Inferior parietal cortex (tissue), 1 donor: Measurements from ENCODE around the gene TMEM163.

Source experiments
- DNase-seq: peaks from one replicate; pipeline ENCODE4 v3.0.0-alpha.2; 2016; ENCODE audit errors: extremely low spot score

The TMEM163 gene

DNA sequence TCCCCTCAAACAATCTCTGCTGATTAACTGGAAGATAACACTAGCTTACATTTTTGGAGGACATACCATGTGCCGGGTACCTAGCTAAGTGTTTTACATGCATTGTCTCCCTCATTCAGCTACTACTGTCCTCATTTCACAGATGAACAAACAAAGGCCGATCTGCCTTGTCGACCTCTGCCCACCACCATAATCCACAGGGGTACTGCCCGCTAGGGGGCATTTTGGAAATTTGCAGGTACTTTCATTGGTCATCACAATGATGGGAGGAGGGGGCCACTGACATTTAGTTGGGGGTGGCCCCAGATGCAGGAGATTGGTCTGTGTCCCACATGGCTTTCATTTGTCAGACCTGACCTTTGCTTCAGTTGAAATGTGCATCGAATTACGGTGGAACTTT is 3.9 kb upstream of the TMEM163 start:
- DNase-seq = no peak

DNA sequence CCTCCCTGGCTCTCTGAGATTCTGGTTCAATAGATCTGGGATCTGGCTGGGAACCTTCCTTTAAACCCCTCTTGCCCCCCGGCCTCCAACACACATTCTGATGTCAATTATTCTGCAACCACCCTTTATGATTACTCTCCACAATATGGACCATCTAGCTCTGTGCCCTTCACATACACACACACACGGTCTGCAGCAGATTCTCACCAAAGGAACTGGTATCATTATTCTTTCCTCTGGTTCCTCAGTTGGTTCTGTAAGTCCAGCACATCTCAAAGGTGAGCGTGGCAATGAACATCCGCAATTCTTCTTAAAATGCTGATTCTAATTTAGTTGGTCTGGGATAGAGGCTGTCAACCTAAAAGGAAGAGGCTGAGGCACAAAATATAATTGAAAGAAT is 2.8 kb upstream of the TMEM163 start:
- DNase-seq = no peak

DNA sequence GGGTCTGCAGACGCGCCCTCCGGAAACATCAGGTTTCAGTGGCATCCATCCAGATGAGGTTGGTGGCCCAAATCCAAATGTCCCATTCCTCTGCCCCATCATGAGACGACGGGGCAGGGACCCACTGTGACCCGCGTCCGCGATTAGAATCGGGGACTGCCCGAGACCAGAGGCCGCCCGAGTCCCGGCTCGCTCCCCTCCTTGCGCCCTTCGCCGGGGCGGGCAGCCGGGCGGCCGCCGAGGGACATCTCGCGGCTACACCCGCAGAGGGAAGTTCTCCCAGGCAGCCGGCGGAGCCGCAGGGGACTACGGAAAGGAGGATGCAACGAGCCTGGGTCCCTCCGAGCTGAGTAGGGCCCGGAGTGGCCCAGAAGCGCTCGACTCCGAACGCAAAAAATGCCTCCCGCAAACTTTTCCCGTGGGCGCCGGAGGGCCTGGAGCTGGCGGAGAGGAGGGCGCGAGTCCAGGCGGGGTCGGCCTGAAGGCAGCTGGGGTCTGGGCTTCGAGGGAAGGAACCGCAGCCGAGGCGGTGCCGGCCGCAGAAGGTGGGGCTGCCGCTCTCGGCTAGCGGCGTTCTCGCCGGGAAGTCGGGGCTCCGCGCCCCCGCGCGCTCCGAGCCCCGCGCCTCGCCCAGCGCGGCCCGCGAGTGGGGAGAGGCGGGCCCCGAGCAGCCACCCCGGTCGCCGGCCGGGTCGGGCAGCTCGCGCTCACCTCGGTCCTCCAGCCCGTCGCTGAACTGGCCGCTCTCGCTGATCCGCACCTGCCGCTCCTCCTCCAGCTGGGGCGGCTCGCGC is 580 bp downstream of the TMEM163 start:
- no peak for DNase-seq

DNA sequence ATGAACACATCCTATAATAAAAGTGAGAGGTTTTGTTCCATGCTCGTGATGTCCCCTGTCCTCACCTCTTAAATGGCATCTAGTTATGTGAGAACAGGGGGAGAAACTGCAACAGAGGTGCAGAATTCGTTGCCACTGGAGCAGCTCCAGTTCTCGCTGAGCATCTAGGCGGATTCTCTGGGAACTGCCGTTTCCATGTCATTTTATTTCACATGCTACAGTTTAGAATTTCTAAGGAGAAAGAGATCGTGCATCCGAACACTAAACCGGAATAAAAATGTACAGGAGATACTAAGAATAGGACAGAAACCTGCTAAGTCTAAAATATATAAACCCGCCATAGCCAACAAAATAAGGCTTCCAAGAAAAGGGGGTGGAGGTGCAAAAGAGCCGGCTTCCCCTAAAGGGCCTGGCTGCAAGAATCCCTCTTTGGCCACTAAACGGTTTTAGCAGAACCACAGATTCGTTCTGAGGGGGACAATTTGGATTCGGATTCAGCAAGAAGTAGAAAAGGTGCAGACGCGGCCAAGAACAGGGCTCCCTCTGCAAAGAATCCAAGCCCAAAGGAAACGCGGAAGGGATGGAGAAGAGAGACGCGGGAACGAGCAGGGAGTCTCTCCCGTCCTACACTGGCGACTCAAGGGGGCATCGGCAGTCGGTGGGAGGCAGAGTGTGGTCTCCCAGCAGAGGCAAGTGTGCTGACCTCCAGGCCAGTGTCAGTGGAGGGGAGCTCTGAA is 1.3 kb downstream of the TMEM163 start:
- no peak for DNase-seq

DNA sequence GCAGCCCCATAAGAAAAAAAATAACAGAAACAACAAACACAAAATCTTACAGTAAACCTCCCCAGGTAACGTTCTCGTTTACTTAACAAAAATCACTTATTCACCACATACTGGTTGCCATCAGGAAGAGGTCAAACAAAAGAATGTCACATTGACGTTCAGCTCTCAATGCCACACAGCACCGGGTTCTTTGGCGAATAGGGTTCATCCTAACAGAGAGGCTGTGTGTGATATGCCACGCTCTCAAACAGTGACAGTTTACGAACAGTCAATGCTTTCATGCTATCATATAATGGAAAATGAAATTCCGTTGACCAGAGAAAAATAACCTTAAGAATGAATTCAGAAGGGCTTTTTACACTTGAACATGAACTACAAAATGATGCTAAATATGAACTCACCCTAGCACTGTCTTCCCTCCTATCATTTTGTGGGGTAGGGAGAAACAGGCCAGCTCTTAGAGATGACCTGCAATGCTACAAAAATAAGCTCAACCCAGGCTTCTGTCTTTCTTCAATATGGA is 2.0 kb downstream of the TMEM163 start:
- DNase-seq = no peak

DNA sequence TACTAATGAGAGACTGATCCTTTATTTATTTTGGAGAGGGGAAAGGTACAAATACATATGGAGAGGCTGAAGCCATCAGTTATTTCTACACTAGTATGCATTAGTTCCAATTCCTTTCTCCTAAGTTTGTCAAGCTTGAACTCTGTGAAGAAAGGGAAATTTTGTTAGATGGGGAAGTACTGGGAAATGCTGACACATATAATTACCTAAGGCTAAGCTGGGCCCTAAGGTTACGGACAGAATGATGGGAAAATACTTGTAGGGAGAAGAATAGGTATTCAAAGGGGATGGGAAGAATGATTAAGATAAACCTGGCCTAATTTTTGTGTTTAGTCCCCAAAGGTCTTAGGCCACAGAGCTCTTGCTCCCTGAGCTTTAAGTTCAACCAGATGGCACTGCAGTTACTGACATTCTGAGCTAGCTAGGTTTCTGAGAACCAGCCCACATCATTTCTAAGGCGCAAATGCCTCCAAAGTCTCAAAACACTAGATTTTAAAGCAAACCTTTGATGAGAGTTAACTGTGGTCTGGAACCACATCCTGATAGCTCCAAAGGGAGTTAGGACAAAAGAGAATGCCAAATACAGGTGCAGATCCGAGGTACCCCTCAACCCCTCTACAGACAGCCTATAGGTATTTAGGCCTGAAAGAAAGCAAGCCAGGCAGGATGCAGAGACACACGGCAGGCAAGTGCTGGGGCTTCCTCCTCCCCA is 2.7 kb downstream of the TMEM163 start:
- no peak for DNase-seq

DNA sequence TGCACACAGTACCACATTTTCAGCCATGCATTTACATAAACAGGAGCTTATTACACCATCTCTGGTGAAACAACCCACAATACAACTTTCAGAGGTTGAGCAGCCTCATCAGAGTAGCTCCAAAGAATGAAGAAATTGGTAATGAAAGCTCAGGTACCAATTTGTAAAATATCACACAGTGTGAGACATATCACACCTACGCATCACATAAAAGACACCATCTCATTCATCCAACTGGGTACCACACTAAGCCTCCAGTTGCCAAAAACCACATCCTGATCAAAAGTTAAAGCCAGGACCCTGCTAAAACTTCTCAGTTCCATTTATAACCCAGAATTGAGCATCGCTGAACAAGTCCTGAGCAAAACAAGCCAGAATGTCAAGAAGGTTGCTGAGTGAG is 4.6 kb downstream of the TMEM163 start:
- no peak for DNase-seq

DNA sequence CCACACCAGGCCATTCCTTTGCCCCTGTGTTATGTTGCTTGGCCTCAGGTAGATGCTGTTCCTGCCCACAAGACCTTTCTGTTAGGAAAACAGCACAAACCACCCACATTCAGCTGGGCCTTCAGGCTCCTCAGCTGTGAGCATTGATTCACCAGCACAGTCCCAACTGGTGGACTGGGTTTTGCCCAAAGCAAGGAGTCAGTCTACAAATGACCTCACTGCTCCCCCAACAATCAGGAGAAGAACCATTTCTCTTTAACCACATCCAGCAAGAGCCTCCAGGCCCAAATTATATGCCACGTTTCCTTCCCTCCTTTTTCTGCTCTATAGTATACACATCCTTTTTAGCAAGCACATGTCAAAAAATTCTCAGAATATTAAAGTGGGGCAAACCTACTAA is 5.2 kb downstream of the TMEM163 start:
- DNase-seq = no peak

DNA sequence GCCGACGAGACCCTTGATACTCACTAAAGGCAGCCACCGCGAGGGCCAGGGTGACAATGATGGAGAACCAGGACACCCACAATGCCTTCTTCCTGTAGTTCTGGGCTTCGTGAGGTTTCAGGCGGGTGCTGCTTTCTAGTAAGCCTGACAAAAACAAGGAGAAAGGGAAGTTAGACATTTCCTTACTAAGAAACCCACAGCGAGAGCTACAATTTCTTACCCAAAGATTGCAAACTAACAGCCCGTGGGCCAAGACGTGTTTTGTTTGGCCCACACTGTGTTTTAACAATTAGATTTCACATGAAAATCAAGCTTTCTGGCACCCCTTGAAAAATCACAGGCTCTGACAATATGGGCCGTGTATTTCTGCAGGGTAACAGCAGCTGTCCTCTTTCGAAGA is 5.6 kb downstream of the TMEM163 start:
- DNase-seq = no peak

DNA sequence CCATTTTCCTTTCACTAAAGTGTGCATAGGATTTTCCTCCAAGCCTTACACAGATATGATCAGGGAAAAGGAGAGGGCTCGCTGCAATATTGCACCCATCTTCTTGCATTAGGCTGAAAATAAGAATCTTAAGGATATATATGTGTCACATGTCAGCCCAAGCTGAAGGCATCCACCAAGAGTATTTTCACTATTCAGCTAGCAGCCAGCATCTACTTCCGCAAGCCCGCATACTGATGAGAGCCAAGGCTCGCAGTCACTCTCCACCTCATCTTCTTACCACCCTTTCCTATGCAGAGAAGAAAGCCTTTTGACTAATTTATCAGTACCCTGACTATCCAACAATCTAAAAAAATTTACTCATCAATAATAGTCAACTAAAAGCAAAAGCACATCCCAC is 6.1 kb downstream of the TMEM163 start:
- DNase-seq = no peak

DNA sequence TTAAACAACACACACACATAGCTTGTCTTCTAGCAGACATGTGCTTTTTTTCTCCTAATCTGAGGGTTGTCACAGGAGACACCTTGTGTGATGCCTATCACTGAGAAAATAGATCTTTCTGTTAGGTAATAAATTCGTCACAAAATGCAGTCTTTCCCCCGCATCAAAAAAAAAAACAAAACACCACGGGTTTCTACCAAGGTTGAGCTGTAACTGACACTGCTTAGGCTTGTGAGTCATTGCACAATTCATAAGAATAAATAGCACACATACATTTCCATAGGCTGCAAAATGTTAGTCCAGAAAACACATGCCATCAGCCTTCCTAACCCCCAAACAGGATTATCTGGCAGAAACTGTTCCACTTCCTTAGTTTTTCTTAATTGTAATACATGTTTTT is 6.5 kb downstream of the TMEM163 start:
- DNase-seq = no peak

DNA sequence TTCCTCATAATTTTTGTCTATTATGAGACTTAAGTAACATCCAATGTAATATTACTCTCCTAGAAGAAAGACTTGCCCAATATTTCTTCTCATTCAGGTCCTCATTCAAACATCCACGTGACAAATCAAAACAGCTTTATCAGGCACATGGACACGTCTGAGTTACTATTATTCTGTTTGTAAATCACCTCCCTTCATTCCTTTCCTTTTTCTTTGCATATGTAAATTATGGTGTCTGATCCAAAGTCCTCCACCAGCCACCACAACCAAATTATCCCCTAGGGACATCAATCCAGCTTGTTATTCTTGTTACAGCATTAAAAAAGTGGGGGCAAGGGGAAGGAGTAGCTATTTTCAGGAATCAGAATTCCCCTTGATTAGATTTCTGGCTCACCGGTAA is 7.1 kb downstream of the TMEM163 start:
- no peak for DNase-seq

DNA sequence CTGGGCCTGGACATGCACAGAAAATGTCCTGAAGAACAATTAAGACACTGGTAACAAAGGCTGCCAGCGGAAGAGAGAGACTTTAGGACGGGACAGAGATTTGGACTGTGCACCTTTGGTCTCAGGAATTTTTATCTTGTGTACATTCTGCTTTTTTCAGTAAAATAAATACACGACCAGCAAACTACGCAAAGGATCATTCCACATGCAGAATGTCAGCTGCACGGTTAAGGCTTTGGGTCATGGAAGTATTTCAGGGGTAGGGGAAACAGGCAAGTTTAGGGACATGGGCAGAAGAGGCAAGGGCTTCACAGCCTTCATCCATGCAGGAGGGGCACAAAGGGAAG is 11.5 kb downstream of the TMEM163 start:
- DNase-seq = no peak

DNA sequence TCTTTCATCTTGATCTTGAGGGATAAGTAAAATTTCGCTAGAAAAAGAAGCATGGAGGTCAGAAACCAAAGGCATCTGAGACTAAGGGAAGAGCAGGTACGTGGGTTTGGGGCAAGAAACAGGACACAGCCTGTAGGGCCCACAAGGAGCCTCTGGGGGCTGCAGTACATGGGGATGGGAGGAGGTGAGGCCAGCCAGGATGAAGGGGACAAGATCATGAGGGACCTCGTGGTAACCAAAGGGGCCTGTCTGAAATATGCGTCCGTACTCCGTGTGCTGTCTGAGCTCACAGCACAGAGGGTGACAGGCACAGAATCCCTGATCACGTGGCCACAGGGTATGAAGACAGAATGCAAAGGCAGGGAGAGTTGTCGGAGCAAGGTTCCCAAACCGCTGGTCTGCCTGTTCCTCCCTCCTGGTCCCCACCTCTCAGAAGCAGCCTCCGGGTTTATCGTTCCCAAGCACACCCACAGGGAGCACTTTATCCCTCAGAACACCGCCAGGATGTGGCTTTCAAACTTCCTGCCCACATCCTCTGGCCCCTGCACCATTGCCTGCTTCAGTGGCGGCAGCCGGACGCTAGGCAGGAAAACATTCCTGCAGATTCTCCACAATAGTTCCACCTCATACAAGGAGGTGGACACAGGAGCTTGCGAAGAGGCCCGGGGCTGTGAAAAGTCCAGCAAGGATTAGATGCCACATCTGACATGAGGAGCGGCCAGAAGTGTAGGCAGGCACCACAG is 12.0 kb downstream of the TMEM163 start:
- DNase-seq = no peak

DNA sequence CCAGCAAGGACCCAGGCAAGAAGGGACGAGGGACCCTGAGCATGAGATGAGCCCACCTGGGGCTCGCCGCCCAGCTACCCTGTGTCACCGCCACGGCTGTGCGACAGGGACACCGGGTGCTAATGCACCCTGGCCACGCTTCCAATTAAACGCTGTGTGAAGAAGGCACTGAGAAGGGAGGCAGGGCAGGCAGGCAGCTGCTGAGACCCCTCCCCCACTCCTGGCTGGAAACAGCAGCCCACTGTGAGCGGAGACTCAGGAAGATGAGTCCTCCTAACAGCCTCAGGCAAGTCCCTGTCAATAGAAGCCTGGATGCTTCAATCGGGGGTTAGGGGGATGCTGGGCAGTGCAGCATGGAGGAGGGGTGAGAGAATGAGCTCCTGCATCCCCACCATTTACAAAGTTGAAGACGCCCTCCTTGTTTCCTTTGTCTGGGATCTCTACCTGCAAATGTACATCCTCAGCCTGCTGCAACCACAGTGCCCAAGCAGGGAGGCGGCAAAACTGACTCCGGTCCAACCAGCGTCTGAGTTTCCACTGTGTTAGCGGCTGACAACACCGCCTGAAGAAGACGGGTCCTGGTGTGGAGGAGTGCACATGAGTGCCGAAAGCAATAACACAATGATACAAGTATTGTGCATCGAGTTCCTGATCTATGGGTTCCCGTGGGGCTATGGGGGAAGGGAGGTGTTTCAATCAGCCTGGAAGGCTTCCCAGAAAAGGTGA is 12.8 kb downstream of the TMEM163 start:
- no peak for DNase-seq

DNA sequence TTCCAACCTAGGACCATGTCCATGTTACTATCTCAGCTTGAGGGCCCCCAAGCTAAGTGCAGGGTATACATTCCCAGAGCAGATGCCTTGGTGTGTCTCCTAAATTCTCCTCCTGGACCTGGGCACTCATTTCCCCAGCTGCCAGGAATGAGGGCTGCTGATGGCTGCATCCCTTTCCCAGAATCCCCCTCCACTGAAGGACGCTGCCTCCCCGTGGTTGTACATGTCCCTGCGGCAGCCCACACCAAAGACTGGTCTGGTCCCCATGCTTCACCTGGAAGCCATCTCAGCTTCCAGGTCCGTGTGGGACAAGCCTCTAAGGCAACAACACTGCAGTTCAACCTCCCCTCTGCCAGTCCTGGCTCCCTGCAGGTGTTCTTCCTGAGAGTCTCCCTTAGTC is 14.6 kb downstream of the TMEM163 start:
- no peak for DNase-seq

DNA sequence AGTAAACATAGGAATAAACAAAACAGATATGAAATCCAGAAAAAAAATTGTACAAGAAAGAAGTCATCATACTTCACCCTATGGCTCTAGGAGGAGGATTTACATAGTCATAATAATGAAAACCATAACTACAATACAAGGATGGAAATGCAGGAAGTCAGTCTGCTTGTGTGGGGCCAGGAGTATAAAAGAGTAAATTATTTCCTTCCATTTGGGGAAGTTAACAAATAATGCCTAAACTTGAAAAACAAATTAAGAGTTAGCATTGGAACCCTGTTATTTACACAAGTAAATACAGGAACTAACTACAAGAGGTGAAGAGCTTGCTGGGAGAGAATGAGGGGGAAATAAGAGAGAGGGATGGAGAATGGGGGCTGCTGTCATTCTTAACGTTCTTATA is 15.4 kb downstream of the TMEM163 start:
- no peak for DNase-seq

DNA sequence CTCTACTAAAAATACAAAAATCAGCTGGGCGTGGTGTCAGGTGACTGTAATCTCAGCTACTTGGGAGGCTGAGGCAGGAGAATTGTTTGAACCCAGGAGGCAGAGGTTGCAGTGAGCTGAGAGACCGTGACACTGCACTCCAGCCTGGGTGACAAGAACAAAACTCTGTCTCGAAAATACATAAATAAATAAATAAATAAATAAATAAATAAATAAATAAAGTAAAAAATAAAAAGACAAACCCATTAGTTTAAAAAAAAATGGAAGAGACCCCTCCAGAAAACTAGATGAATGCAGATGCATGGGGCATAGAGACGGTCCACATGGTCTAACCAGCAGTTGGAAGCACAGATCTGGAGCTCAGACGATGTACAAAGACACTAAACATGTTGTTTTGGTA is 18.1 kb downstream of the TMEM163 start:
- no peak for DNase-seq

DNA sequence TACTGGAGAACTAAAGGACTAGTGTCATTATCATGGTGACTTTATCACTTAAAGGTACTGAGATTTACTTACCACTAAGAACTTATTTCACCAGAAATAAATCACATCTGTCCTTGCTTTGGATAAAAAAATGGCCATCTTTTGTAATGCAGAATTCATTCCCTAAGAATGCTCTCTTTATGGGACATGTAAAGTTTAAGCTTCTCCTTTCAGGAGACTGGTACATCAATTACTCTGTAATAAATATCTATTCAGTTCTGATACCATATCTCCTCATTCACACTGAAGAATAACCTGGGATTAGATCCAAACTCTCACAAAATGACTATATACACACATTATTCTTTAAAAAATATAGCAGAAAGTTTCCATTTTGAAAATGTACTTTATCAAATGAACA is 24.4 kb downstream of the TMEM163 start:
- no peak for DNase-seq

DNA sequence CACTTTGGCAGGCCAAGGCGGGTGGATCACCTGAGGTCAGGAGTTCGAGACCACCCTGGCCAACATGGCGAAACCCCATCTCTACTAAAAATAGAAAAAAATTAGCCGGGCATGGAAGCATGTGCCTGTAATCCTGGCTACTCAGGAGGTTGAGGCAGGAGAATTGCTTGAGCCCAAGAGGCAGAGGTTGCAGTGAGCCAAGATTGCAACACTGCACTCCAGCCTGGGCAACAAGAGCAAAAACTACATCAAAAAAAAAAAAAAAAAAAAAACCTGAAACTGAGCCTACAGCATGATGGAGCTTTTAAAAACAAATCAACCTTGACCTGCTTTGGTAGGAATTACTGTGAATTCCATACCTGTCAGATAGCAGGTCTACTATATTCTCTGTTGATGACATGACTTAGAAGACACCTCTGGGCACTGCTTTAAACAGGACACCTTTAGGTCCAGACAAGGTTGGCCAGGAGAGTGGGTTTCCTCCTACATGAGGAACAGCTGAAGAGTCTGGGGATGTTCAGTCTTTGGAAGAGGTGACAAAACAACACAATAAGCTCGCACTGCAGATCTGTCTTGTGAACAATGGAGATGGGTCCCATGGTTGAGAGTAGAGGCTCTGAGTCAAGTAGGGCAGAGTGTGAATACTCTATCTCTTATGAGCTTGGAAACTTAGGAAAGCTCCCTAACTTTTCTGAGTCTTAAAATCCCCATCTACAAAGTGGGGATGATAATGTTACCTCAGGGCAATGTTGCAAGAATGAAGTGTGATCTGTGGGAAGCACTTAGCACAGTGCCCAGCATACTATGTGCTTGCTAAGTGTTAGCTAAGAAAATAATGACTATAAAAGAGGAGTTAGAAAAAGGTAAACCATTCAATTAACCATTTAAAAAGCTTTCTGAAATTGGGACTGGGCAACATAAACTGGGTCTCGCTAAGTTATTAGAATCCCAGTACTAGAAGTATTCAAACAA is 25.2 kb downstream of the TMEM163 start:
- DNase-seq = no peak
